ENCODE data around the gene BIN2. TPM values are rescaled to one million over a fixed set of nuclear protein-coding genes. Genes with fewer than 3 reads are reported as not detected.
A peak's percentile ranks its signal among the peaks of the same experiment; 100 is the strongest.

The BIN2 gene
- total and polyA plus RNA-seq, 10 of the 15 experiments (the other 5 are each of a cell fraction or from before 2014, with no cell fraction given), result 8.6 to 42.9 (median 32.1) TPM

DNA sequence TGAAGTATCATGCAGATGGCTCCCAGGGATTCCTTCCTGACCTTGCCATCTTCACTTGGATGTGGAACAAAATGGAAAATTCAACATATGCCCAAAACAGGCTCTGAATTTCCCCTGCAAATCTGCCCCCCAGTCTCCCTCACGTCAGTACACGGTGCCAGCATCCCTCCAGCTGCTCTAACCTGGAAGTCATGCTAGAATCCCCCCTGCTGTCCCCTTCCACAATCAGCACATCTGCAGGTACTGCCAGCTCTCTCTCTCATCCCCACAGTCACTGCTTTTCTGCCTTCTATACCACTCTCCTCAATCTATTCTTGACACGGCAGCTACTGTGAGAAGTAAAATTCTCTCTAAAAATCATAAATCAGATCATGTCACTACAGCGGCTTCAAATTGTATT lies 45.6 kb upstream of the BIN2 start:
- DNase-seq (ENCODE audit: low read depth, low spot score) (no peak), ATAC-seq (no peak), FAIRE-seq (no peak)
- Histone ChIP-seq H3K27me3 (replicated peaks in 1 of 2; ENCODE audit: control insufficient read depth in 2 of 2, insufficient read depth in 2 of 2, low read length in 1 of 2) (no peaks in the 10 kb centered on the region), H3K9ac (ENCODE audit: control insufficient read depth, insufficient read depth, low read length) (peak overlapping the region; percentile 55), H3K79me2 (ENCODE audit: control insufficient read depth, insufficient read depth, low read length) (peaks cover 1% of the 10 kb centered on the region; the same call in 1 of the 2 replicates), H3K27ac (ENCODE audit: control insufficient read depth, insufficient read depth) (peak overlapping the region; percentile 87), H3K4me2 (ENCODE audit: control insufficient read depth, insufficient read depth) (peak overlapping the region; percentile 83), H4K20me1 (ENCODE audit: control insufficient read depth, insufficient read depth) (no peaks in the 10 kb centered on the region), H3K4me1 (ENCODE audit: control insufficient read depth, insufficient read depth, low read length) (peaks cover 21% of the 10 kb centered on the region), H2AFZ (ENCODE audit: control insufficient read depth, low read depth, low read length) (peak overlapping the region; percentile 62; the same call in 1 of the 2 replicates), H3K36me3 (ENCODE audit: control insufficient read depth in 2 of 2, insufficient read depth in 2 of 2, low read length in 1 of 2) (peaks cover 4 to 15% of the 10 kb centered on the region in 2 experiments; a peak in 3 of 4 replicates), H3K9me3 (replicated peaks; ENCODE audit: control insufficient read depth, insufficient read depth, low read length) (no peaks in the 10 kb centered on the region), H3K4me3 (no peak overlapping the region)
- CTCF ChIA-PET, result interaction anchor here (0.9 to 2.2 kb wide), 9 partner anchors 8 to 582 kb away, joined by 3 to 8 read pairs (median 4); partner anchors contain the start of genes GALNT6 and SLC4A8
- no TSS peak for BruUV-seq (replicated peaks)
- TF ChIP-seq, protein P1, sequence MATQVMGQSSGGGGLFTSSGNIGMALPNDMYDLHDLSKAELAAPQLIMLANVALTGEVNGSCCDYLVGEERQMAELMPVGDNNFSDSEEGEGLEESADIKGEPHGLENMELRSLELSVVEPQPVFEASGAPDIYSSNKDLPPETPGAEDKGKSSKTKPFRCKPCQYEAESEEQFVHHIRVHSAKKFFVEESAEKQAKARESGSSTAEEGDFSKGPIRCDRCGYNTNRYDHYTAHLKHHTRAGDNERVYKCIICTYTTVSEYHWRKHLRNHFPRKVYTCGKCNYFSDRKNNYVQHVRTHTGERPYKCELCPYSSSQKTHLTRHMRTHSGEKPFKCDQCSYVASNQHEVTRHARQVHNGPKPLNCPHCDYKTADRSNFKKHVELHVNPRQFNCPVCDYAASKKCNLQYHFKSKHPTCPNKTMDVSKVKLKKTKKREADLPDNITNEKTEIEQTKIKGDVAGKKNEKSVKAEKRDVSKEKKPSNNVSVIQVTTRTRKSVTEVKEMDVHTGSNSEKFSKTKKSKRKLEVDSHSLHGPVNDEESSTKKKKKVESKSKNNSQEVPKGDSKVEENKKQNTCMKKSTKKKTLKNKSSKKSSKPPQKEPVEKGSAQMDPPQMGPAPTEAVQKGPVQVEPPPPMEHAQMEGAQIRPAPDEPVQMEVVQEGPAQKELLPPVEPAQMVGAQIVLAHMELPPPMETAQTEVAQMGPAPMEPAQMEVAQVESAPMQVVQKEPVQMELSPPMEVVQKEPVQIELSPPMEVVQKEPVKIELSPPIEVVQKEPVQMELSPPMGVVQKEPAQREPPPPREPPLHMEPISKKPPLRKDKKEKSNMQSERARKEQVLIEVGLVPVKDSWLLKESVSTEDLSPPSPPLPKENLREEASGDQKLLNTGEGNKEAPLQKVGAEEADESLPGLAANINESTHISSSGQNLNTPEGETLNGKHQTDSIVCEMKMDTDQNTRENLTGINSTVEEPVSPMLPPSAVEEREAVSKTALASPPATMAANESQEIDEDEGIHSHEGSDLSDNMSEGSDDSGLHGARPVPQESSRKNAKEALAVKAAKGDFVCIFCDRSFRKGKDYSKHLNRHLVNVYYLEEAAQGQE (IDR thresholded peaks at IDR 0.05; ENCODE audit: low read depth, low read length), result no peak
- TF ChIP-seq MYB (IDR thresholded peaks at IDR 0.05; ENCODE audit: borderline replicate concordance, low read depth, low read length), result no peak
- no peak for TF ChIP-seq ZNF207 (IDR thresholded peaks at IDR 0.05; ENCODE audit: borderline replicate concordance)
- TF ChIP-seq, protein P2, sequence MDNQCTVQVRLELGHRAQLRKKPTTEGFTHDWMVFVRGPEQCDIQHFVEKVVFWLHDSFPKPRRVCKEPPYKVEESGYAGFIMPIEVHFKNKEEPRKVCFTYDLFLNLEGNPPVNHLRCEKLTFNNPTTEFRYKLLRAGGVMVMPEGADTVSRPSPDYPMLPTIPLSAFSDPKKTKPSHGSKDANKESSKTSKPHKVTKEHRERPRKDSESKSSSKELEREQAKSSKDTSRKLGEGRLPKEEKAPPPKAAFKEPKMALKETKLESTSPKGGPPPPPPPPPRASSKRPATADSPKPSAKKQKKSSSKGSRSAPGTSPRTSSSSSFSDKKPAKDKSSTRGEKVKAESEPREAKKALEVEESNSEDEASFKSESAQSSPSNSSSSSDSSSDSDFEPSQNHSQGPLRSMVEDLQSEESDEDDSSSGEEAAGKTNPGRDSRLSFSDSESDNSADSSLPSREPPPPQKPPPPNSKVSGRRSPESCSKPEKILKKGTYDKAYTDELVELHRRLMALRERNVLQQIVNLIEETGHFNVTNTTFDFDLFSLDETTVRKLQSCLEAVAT (IDR thresholded peaks at IDR 0.05), result no peak
- no peak for TF ChIP-seq KLF5 (IDR thresholded peaks at IDR 0.05; ENCODE audit: partially characterized antibody)
- TF ChIP-seq, protein P3, sequence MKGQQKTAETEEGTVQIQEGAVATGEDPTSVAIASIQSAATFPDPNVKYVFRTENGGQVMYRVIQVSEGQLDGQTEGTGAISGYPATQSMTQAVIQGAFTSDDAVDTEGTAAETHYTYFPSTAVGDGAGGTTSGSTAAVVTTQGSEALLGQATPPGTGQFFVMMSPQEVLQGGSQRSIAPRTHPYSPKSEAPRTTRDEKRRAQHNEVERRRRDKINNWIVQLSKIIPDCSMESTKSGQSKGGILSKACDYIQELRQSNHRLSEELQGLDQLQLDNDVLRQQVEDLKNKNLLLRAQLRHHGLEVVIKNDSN (IDR thresholded peaks at IDR 0.05; ENCODE audit: borderline replicate concordance, extremely low read length, insufficient read depth, low read depth, low read length), result no peak
- no peak for TF ChIP-seq RBBP5 (conservative IDR thresholded peaks at IDR 0.05)
- TF ChIP-seq GABPA (IDR thresholded peaks at IDR 0.05; ENCODE audit: low read depth), result no peak
- no peak for TF ChIP-seq RUNX3 (IDR thresholded peaks at IDR 0.05; ENCODE audit: low read length)
- TF ChIP-seq, protein P4, sequence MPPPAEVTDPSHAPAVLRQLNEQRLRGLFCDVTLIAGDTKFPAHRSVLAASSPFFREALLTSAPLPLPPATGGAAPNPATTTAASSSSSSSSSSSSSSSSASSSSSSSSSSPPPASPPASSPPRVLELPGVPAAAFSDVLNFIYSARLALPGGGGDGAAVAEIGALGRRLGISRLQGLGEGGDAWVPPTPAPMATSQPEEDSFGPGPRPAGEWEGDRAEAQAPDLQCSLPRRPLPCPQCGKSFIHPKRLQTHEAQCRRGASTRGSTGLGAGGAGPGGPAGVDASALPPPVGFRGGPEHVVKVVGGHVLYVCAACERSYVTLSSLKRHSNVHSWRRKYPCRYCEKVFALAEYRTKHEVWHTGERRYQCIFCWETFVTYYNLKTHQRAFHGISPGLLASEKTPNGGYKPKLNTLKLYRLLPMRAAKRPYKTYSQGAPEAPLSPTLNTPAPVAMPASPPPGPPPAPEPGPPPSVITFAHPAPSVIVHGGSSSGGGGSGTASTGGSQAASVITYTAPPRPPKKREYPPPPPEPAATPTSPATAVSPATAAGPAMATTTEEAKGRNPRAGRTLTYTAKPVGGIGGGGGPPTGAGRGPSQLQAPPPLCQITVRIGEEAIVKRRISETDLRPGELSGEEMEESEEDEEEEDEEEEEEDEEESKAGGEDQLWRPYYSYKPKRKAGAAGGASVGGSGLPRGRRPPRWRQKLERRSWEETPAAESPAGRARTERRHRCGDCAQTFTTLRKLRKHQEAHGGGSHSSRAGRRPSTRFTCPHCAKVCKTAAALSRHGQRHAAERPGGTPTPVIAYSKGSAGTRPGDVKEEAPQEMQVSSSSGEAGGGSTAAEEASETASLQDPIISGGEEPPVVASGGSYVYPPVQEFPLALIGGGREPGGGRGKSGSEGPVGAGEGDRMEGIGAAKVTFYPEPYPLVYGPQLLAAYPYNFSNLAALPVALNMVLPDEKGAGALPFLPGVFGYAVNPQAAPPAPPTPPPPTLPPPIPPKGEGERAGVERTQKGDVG (CRISPR knock-in tag; IDR thresholded peaks at IDR 0.05), result no peak
- TF ChIP-seq, protein P5, sequence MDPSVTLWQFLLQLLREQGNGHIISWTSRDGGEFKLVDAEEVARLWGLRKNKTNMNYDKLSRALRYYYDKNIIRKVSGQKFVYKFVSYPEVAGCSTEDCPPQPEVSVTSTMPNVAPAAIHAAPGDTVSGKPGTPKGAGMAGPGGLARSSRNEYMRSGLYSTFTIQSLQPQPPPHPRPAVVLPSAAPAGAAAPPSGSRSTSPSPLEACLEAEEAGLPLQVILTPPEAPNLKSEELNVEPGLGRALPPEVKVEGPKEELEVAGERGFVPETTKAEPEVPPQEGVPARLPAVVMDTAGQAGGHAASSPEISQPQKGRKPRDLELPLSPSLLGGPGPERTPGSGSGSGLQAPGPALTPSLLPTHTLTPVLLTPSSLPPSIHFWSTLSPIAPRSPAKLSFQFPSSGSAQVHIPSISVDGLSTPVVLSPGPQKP (IDR thresholded peaks at IDR 0.05; ENCODE audit: low read depth, low read length), result no peak
- no peak for TF ChIP-seq CBX5 (IDR thresholded peaks at IDR 0.05; ENCODE audit: low read depth)
- TF ChIP-seq KDM1A (IDR thresholded peaks at IDR 0.05; ENCODE audit: borderline replicate concordance), result no peak
- in situ Hi-C loops (cut with MboI), result no loop called here
- POLR2A ChIA-PET, result interaction anchor here (0.6 to 2.8 kb wide), 7 partner anchors 12 to 47 kb away, joined by 3 to 28 read pairs (median 3); partner anchors contain the start of gene GALNT6
- WGBS (ENCODE audit: insufficient coverage, insufficient replicate concordance, low lambda C conversion rate, missing lambda C conversion rate), result 42% methylated on average over 4 of the region's 4 CpGs
- RAD21 ChIA-PET (ENCODE audit: unreplicated experiment), result interaction anchor here (1.0 to 2.1 kb wide), 6 partner anchors 13 to 163 kb away, joined by 3 to 19 read pairs (median 4); partner anchors contain the start of gene GALNT6
- intact Hi-C loops (cut with micrococcal nuclease; ENCODE audit: unreplicated experiment), result loop anchor here (1.0 kb wide), 1 partner anchor 22 kb away; the partner anchor contains the start of gene GALNT6
- SMC1A ChIA-PET (ENCODE audit: uncharacterized antibody, unreplicated experiment), result interaction anchor here (0.7 to 2.3 kb wide), 6 partner anchors 16 to 348 kb away, joined by 3 to 14 read pairs (median 4); partner anchors contain the start of gene LETMD1
